Activated CD4-positive, CD25-positive, alpha-beta regulatory T cell treated with anti-CD3 and anti-CD28 coated beads, Interleukin-2, amount 50 U/mL, for 24 hours (primary cell): ENCODE results near the gene CHEK2.
"Not testable (repeated sequence)": the region's sequence is repeated elsewhere in the genome, so short reads cannot be mapped to it uniquely, and the experiment has no call there.

Experiments
- ATAC-seq, 2 donors: fragments of 150-1000 bp; cut with Tn5 transposase; one replicate each; pipeline ENCODE4 v1.10.0; 2021; ENCODE audit warnings: mild to moderate bottlenecking in 1 of 2, moderate library complexity in 1 of 2

Gene CHEK2

DNA sequence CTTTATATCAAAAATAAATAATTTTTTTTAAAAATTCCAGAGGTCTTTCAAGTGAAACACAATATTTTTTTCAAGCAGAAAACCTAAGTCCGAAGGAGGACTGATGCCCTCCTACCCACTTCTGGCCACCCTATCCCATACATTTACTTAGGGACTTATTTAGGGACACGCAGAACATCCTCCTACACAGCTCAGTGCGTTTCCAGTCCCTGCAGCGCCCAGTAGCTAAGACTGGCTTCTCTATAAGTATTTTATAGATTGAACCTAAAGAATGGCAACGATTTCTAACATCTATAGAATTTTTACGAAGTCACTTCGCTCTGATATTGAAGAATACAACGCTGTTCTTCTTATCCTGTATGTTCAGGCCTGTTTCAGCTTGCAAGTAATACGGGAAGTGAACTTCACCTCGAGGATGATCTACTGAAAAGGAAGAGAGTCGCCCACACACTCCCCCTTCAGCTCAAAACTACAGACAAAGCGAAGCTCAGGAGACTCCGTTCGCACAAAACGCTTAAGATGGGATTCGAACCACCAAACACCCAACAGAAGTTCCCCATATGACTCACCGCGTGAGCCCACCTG lies 328 bp downstream of the CHEK2 start:
- ATAC-seq = no peak

DNA sequence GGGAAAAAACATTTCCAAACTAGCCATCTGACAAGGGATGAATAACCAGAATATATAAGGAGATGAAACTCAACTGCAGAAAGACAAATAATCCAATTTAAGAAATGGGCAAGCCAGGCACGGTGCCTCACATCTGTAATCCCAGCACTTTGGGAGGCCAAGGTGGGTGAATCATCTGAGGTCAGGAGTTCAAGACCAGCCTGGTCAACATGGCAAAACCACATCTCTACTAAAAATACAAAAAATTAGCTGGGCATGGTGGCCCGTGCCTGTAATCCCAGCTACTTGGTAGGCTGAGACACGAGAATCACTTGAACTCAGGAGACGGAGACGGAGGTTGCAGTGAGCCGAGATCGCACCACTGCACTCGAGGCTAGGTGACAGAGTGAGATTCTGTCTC lies 2.7 kb downstream of the CHEK2 start:
- not testable (repeated sequence) for ATAC-seq

DNA sequence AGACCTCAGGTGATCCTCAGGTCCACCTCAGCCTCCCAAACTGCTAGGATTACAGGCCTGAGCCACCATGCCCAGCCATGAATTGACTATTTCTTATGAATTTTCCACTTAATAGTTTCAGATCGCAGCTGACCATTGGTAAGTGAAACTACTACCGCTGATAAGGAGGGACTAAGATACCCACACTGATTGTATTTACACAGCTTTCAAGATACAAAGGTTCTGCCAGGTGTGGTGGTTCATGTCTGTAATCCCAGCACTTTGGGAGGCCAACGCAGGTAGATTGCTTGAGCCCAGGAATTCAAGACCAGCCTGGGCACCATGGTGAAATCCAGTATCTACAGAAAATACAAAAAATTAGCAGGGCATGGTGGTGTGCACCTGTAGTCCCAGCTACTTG lies 3.9 kb downstream of the CHEK2 start:
- no peak for ATAC-seq

DNA sequence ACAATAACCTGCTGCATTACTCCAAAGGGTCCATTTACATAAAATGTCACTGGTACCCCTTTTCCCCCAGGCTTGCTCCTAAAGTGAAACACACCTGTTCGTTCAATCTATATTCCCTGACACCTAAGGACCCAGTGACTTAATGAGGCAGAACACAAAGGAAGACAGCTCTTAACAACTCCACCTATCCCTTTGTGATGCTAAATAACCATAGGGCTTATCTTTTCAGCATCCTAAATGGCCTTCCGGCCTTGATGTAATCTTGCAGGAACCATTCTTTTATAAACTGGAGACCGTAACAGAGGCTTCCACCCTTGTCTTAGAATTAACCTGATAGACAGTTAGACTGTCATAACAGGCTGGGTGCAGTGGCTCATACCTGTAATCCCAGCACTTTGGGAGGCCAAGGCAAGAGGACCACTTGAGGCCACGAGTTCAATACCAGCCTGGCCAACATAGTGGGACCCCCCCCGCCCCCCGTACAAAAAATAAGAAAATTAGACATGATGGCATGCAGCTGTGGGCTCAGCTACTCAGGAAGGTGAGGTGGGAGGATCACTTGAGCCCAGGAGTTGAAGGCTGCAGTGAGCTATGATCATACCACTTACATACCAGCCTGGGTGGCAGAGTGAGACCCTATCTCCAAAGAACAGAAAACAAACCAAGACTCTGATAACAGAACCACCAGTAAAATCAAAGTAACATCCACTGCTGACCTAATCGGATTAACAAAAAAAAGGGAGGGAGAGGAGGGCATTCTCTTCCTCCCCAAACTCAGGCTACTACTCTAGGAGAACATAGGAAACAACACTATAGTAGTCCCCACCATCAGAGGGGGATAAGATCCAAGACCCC lies 5.1 kb downstream of the CHEK2 start:
- ATAC-seq = no peak

DNA sequence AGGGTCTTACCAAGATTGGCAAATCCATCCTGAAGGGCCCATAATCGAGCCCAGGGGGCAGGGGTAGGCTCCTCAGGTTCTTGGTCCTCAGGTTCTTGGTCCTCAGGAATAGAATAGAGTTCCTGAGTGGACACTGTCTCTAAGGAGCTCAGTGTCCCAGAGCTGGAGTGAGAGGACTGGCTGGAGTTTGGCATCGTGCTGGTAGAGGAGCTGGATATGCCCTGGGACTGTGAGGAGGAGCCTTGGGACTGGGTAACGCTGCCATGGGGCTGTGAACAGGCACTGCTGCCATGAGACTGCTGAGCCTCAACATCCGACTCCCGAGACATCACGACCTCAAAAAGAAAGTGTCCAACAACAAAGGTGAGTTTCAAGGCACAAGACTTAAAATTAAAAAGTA lies 7.2 kb downstream of the CHEK2 start:
- no peak for ATAC-seq

DNA sequence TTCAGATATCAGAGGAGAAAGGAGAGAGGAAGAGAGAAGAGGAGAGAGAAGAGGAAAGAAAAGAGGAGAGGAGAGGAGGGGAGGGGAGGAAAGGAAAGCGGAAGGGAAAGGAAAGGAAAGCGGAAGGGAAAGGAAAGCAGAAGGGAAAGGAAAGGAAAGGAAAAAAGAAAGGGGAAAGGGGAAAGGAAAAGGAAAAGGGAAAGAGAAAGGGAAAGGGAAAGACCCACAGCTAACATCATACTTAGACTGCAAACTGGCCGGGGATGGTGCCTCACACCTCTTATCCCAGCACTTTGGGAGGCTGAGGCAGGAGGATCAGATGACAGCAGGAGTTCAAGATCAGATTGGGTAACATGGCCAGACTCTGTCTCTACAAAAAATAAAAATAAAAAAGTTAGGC lies 11.4 kb downstream of the CHEK2 start:
- ATAC-seq = no peak

DNA sequence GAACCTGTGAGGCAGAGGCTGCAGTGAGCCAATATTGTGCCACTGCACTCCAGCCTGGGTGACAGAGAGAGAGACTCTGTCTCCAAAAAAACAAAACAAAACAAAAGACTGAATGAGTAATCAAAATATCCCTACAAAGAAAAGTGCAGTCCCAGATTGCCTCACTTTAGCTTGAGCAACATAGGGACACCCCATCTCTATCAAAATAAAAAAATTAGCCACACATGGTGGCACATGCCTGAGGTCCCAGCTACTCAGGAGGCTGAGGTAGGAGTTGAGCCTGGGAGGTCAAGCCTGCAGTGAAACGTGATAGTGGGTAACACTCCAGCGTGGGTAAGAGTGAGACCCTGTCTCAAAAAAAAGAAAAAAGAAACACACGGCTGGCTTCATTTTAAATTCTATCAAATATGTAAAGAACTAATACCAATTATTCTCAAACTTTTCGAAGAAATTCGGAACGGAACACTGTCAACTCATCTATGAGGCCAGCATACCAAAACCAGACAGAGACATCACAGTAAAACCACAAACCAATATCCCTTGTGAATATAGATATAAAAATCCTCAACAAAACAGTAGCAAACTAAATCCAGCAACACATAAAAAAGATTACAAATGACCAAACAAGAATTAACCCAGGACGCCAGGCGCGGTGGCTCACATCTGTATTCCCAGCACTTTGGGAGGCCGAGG lies 12.9 kb downstream of the CHEK2 start:
- no peak for ATAC-seq

DNA sequence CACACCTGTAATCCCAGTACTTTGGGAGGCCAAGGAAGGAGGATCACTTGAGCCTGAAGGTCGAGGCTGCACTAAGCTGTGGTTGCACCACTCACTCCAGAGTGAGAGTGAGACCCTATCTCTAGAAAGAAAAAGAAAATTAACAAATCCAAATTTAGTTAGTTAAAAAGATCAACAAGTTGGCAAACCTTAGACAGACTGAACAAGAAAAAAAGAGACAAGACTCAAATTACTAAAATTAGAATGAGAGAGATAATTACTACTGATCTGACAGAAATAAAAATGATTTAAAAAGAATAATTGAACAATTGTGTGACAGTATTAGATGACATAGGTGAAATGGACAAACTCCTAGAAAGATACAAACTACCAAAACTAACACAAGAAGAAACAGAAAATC lies 13.6 kb downstream of the CHEK2 start:
- ATAC-seq = no peak

DNA sequence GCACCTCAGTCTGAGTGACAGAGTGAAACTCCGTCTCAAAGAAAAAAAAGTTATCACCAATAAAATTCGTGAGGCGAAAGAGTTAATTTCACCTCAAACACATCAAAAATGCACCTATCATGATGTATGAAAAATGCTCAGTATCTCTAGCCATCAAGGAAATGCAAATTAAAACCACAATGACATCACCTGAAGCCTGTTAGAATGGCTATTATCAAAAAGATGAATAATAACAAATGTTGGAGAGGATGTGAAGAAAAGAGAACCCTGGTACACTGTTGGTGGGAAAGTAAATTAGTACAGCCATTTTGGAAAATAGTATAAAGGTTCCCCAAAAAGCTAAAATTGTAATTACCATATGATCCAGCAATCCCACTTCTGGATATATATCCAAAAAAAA lies 23.6 kb downstream of the CHEK2 start:
- no peak for ATAC-seq

DNA sequence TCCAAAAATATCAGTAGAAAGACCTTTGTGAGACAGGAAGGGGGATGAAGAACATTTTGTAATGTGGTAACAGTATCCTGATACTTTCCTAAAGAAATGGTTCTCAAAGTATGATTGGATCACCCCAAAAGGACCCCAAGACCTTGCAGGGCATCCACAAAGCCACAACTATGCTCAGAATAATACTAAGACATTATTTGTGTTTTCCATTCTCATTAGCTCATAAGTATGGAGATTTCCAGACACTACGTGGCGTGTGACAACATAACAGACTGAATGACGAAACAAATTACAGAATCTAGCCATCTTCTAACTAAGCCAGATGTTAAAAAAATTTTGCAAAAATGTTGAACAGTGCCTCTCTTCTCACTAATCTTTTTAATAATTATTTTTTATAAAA lies 24.9 kb downstream of the CHEK2 start:
- no peak for ATAC-seq

DNA sequence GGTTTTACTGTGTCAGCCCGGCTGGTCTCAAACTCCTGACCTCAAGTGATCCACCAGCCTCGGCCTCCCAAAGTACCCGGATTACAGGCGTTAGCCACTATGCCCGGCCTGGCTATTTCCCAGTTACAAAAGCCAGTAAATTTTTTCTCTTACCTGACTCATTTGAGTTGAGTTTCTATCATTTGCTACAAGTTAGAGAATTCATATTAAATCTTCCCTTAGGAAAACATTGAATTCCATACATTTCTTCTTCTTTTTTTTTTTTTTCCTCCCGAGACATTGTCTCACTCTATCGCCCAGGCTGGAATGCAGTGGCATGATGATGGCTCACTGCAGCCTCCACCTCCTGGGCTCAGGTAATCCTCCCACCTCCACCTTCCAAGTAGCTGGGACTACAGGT lies 26.0 kb downstream of the CHEK2 start:
- ATAC-seq = no peak

DNA sequence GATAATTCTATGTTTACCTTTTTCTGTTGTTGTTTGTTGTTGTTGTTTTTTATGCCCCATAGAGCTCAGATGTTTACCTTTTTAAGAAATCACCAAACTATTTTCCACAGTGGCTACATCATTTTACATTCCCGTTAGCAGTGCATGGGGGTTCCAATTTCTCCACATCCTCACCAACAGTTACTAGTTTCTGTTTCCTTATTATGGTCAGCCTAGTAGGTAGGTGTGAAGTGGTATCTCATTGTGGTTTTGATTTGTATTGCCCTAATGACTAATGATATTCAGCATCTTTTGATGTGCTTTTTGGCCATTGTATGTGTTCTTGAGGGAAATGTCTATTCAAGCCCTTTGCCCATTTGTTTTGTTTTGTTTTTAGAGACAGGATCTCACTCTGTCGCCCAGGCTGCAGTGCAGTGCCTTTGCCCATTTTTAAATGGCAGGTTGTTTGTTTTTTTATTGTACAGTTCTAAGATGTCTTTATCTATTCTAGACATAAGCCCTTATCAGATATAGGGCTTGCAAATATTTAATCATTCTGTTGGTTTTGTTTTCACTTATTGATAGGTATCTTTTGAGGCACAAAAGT lies 27.5 kb downstream of the CHEK2 start:
- ATAC-seq = peak in 1 of 2 donors; percentile 35

DNA sequence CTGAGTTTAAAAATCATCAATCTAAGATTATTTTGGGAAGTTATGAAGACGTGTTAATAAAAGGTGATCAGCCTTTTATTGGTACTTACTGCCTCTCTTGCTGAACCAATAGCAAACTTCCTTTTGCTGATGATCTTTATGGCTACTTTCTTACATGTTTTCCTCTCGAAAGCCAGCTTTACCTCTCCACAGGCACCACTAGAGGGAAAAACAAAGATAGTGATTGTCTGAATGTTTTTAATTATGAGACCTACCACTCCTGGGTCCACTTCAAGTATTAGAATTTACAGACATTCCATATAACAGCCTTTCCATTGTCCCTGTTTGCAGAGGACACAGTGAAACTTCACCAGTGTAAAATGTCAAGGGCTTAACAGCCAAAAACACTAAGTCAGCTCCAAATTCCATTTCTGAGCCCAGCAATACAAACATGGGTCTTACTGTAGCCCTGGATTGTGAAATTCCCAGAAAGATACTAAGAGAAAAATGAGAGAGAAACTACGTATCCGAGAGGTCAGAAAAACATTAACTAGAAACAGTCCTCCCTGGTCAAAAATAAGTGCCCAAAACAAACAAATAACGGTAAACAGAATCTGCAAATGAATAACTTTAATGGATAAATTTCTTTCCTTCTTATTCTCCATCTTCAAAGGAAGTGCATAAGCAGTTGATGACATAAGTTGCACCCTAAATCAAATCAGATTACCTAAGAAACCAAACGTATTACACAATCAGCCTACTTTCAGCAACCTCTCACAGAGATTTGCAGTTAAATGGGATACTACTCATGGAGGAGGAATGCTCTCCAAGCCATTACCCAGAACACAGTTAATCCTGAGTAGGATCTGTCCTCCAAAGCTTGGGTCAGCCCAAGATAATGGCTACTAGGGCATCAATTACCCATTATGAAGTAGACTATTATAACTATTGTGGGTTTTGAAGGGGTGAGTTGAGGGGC lies 29.5 kb downstream of the CHEK2 start:
- no peak for ATAC-seq

DNA sequence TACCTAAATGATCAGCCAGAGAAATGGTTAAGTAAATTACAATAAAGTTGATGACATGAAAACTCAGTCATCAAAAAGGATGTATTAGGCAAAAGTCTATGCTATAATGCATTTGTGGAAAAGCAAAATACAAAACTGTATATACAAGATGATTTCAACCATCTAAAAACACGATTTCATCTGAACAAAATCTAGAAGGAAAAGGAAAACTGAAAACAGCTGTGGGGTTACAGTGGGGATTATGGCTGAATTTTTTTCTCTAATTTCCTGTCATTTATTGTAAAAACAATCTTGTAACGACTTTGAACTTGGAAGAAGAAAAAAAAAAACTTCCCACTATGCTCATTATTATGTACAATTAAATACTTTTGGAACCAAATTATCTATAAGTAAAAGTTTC lies 30.3 kb downstream of the CHEK2 start:
- ATAC-seq = no peak

DNA sequence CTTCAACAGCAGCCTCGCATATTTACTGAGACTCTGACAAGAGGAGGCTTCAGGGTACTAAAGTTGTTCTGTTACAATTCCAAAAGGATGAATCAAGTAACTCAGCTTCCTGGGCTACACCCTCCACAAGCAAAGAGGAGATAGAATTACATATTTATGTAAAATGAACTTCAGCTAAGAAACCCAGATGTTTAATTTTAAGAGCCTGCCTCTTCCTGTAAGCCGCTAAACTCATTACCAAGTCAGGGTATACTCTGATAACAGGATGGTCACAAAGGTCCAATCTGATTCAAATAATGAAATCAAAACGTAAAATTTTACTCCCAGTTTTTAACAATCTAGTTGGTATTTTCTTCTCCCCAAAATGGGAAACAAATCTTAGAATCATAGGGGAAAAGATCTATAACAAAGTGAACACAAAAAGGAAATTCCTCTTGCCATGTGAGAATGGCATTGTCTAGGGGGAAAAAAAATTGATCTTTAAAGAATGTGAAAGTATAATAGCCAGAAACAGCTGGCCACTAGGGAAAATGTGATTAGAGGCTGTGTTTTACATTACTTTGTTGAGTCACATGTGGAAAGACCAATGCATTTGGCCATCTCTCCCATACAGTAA lies 30.9 kb downstream of the CHEK2 start:
- no peak for ATAC-seq

DNA sequence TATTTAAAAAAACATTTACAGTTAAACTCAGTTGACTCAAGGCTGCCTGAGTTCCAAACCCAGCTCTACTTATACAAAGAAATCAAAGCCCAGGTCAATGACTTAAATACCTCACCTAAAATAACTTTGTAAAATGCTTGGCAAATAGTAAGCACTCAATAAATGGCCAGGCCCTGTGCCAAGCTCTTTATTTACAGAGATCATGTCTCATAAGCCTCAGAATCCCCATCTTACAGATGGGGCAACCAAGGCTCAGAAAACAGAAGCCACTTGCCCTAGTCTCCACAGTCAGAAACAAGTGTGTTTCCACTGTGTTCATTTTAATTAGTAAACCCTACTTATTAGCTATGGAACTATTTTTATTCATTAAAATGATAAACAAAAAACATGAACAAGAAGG lies 31.5 kb downstream of the CHEK2 start:
- no peak for ATAC-seq

DNA sequence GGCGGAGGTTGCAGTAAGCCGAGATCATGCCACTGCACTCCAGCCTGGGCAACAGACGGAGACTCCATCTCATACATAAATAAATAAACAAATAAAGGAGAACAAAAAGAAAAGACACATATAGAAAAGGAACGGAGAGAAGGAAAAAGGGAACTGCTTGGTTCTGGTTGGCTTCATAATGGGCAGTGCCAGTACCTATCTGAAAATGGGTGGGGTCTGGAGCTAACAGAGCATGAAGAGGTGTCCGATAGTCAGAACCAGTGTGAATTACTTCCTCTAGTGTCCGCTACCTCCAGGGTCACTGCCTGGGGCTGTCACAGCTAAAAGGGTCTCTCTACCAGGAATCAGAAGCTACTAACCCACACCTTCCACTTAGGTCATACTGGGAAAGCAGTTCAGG lies 34.8 kb downstream of the CHEK2 start:
- ATAC-seq = no peak

DNA sequence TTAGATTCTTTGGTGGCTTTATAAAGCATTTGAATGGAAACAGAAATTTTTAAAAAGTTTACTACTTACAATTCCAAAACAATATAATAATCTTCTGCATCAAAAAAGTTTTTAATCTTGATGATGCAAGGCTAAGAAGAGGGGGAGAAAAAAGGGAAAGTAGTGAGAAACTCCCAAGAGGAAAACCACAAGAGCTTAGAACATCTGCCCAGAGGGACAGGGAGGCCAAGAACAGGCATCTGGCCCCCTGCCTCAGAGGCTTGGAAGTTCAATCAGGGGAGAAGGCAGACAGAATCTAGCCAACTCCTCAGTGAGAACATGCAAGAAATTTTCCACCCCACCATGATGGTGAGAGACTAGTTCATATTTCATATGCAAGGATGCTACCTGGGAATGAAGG lies 38.2 kb downstream of the CHEK2 start:
- no peak for ATAC-seq

DNA sequence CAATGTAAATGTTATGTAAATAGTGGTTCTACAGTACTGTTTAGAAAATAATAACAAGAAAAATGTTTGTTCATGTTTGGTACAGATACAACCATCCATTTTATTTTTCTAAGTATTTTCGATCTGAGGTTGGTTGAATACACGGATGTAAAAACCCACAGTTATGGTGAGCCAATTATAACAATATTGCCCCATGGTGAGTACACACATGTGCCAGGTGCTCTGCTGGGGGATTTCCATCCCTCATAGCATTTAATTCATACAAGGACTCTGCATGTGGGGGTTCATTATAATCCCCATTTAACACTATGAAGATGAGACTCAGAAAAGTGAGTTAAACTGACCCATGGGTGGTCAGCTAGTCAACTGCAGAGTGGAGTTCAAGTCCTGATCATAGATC lies 38.7 kb downstream of the CHEK2 start:
- ATAC-seq = no peak

DNA sequence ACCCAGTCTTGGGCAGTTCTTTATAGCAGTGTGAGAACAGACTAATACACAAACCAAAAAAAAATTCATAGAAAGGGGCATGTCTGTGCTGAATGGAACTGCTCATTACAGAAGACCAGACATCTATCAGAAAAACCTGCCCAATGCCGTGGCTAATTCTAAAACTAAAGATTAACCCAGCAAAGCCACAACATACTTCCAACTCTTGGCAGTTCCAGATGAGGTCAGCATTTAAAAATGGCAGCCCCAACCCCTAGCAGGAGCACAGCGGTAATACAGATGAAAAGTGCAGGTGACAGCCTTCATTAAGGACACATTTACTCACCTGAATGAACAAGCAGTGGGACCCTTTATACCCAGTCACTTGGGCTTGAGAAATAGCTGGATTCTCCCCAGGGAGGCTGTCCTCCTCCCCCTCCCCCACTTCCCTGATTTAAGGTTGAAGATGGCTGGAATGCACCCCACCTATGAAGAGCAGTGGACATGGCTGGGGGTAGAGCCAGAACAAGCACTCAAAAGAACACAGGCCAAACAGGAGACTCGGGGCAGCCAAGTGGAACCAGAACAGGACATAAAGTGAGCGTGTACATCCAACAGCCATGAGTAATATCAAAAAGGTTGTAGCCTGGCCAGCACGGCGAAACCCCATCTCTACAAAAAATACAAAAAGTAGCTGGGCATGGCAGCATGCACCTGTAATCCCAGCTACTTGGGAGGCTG lies 48.4 kb downstream of the CHEK2 start:
- ATAC-seq = not testable (repeated sequence)

DNA sequence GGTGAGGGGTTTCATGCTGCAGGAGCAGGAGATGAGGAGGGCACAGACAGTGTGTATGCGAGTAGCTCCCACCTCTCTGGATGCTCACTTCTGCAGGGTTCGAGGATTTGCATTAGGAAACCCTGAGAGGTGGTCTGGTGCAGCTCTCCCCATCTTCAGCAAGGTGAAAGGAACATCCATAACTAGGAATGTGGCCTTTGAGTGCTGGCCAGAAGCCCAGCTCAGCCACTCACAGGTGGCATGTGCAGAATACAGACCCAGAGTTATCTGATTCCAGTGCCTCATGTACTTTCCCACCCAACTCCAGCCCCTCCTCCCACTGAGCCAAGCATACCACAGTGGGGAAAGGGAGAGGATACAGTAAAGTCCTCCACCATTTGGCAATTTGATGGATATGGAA lies 51.8 kb downstream of the CHEK2 start:
- ATAC-seq = not testable (repeated sequence)
